NCI-H748 (cell line): ENCODE results near the gene PPL.
"Not testable (repeated sequence)": the region's sequence is repeated elsewhere in the genome, so short reads cannot be mapped to it uniquely, and the experiment has no call there.

Experiments
- DNase-seq: peaks from one replicate; lab custom pipeline; 2025; ENCODE audit not compliant: unreplicated experiment; lab: John Stamatoyannopoulos, UW

The PPL gene, protein sequence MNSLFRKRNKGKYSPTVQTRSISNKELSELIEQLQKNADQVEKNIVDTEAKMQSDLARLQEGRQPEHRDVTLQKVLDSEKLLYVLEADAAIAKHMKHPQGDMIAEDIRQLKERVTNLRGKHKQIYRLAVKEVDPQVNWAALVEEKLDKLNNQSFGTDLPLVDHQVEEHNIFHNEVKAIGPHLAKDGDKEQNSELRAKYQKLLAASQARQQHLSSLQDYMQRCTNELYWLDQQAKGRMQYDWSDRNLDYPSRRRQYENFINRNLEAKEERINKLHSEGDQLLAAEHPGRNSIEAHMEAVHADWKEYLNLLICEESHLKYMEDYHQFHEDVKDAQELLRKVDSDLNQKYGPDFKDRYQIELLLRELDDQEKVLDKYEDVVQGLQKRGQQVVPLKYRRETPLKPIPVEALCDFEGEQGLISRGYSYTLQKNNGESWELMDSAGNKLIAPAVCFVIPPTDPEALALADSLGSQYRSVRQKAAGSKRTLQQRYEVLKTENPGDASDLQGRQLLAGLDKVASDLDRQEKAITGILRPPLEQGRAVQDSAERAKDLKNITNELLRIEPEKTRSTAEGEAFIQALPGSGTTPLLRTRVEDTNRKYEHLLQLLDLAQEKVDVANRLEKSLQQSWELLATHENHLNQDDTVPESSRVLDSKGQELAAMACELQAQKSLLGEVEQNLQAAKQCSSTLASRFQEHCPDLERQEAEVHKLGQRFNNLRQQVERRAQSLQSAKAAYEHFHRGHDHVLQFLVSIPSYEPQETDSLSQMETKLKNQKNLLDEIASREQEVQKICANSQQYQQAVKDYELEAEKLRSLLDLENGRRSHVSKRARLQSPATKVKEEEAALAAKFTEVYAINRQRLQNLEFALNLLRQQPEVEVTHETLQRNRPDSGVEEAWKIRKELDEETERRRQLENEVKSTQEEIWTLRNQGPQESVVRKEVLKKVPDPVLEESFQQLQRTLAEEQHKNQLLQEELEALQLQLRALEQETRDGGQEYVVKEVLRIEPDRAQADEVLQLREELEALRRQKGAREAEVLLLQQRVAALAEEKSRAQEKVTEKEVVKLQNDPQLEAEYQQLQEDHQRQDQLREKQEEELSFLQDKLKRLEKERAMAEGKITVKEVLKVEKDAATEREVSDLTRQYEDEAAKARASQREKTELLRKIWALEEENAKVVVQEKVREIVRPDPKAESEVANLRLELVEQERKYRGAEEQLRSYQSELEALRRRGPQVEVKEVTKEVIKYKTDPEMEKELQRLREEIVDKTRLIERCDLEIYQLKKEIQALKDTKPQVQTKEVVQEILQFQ (N-terminal part only)

DNA sequence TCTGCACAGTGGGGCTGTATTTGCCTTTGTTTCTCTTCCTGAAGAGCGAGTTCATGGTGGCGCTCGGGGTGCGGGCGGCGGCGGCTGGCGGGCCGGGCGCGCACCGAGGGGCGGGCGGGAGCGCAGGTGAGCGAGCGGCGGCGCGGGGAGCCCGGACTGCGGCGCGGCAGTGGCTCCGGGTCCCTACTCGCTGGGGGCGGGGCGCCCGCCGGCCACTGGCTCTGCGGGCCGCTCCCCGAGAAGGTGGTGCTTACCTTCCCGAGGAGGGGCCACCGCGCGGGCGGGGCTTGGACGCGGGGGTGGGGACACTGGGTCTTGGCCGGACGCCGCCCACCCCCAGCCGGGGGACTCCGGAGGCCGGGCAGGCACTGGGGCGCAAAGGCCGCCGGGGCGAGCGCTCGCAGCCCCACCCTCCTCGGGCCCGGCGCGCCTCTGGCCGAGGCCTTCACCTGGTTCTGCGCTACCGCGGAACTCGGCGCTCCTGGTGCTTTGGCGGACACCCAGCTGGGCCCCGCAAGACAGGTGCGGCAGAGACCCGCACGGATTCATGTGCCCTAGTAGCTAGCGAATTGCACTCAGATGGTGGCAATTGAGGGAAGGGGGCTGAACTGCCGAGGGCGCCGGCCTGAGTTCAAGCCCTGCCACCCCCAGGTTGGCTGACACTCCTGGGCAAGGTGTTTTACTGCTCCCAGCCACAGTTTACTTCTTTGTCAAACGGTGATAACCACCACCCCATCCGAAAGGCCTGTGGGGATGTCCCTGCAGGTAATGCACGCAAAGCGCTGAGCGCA, at the start of gene PPL:
TSS of gene PPL (minus strand) at position 158 of the 791 bp plus-strand sequence. CDS start at position 55, 103 bp downstream.
- peak; percentile 90 for DNase-seq

DNA sequence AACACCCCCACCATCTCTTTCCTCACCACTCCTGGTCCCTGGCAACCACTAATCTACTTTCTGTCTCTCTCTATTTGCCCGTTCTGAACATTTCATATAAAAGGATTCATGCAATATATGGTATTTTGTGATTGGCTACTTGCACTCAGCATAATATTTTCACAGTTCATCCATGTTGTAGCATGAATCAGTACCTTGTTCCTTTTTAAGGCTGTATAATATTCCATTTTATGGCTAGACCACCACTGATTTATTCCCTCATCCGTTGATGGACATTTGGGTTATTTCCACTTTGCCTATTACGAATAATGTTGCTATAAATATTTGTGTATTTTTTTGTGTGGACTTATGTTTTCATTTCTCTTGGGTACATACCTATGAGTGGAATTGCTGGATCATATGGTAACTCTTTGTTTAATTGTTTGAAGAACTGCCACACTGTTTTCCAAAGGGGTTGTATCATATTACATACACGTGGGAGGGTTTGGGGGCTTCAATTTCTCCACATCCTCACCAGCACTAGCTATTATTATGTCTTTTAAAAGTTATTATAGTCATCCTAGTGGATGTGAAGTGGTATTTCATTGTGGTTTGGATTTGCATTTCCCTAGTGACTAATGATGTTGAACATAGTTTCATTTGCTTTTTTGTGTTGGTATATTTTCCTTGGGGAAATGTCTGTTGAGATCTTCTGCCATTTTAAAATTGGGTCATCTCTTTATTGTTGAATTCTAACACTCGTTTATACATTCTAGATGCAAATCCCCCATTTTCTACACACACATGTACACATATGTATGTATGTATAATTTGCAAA, 47.4 kb upstream of the PPL start:
- DNase-seq, result no peak

DNA sequence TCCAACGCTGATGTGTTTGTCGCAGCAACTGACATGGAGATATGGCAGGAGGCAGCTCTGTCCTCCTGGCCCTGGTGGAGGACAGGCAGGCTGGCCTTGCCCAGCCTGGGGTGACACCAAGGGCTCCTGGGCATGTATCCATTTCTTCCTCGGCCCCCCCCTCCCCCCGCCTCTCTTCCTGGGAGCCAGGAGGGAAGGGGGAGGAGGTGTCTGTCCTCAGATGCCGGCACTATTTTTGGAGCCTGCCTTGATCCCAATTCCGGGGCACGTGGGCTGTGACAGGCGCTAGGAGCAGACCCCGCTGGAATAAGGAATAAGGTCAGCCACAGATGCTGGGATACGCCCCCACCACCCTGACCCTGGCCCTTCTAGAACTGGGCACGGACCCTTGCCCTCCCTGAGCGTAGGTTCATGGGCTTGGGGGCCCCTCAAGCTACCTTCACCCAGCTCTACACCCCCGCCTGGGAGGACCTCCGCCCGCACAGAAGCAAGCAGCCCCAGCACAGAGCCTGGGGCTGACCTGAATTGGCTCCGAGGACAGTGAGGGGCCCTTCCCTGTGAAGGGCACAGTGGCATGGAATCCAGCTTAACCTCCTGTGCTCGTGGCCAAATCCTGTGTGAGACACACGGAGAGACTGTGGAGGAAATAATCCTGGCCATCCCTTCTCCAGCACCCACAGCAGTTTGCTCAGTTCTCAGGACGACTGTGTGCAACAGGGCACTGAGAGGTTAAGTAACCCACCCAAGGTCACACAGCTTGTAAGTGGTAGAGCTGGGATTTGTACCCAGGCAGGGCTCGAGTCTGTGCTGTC, 45.3 kb upstream of the PPL start:
- DNase-seq, result no peak

DNA sequence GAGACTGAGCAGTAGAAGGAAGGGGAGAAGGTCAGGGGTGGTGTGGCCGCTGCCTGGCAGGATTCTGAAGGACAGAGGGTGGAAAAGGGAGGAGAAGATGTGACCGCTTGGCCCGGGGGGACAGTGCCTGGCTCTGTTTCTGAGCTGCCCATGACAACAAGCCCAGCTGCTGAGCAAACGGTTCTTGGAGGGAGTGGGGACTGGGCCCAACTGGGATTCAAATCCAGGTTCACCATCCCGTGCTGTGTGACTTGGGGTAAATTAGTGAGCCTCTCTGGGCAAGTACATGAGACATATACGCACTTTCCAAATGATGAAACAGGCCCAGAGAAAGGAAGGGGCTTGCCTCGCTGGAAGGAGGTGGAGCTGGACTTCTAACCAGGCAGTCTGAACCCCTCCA, 44.5 kb upstream of the PPL start:
- DNase-seq, result no peak

DNA sequence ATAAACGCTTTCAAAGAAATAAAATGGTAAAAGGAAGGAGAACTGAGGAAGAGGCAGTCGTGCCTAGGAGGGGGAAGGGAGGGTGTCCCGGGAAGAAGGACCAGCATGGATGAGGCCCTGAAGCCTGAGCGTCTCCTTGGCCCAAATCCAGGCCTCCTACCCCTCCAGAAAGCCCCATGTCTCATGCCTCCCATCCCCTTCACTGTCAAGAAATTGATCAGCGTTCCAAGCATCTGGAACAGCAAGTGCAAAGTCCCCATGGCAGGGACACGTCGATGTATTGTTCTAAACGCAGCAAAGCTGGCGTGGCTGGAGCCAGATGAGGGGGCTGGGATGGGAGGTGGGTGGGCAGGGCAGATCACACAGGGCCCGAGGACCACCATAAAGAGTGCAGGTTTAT, 43.7 kb upstream of the PPL start:
- no peak for DNase-seq

DNA sequence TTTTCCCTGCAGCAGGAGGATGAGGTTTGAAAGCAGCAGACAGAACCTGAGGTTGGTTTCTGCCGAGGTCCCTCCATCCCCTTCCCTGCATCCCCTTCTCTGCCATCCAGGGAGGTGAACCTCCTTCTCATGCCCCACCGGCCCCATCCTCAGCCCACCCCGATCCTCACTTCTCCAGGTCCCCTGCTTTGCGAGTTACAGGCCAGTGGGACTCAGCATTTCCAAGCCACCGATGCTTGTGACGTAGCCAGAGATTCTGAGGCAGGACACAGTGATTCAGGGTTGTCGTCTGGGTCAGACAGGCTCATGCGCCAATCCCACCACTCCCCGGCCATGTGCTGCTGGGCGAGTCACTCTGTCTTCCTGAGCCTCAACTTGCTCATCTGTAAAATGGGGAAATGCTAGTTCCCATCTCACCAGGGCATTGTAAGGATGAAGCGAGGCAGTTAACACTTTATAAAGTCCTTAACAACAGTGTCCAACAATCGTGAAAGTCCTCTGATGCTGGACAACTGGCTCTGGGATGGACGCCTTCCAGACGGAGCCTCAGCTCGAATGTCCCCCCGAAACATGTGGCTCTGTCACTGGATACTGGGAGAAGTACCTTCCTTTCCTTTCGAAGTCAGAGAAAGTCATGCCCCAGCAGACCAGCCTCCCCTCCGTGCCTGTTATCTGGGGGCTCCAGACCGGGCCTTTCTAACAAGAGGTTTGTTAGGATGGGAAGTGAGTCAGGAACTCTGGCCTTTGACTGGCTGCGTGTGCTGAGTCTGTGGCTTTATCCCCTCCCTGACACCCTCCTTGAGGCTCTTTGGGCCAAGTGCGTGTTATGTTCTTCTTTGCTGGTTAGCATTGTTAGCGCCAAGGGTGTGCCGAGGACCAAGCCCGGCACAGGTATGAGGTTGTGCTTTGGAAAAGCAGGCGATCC, 43.0 kb upstream of the PPL start:
- DNase-seq, result no peak

DNA sequence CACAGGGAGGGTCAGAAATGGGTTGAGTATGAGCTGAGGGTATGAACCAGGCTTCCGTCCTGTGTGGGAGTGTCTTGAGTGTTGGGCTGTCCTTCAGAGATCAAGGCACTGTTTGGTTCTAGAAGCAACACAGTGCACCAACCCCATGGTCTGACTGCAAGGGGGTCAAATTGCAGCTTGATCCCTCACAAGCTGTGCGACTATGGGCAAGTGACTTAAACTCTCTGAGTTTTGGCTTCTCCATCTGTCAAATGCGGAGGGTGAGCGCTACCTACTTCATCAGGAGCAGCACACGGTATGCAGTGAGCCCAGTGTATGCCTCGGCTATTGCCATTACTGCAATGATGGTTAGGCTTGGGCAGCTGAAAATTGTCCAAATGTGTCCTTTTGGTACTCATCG, 42.2 kb upstream of the PPL start:
- no peak for DNase-seq

DNA sequence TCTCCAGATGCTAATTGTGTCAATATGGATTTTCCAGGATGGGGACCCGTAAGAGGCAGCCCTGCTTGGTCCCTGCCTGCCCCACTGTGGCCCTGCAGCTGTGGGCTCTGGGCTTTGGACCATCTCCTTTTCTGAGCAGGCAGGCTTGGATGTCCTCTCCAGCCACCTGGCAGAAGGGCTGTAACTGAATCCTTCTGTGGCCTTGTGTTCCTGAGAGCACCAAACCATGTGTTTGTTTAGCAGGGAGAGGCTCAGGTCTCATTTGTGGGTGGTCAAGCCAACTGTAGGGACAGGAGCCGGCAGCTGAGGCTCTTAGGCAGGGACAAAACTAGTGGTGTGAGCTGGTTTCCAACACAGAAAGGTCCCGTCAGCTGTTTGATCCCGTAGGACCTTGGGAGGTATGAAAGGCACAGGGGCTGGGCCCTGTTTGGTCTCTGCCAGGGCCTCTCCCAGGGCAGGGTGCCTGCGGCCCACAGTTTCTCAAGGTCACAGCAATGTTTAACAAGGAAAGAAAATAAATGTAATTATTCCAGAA, 39.7 kb upstream of the PPL start:
- peak; percentile 8 for DNase-seq

DNA sequence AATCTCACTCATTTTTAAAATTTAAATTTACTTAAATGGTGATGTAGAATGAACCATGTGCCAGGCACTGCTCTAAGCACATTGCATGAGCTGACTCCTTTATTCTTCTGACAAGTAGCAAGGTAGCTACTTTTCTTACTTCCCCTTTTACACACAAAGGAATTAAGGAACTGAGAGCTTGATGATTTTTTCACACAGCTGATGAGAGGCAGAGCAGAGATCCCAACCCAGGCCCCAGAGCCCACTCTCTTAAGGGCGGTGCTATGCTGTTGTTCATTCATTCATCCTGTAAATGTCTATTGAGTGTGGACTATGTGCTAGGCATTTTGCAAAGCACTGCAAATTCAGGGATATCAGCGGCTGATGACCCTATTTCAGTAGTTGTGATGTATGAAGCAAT, 39.1 kb upstream of the PPL start:
- DNase-seq, result no peak

DNA sequence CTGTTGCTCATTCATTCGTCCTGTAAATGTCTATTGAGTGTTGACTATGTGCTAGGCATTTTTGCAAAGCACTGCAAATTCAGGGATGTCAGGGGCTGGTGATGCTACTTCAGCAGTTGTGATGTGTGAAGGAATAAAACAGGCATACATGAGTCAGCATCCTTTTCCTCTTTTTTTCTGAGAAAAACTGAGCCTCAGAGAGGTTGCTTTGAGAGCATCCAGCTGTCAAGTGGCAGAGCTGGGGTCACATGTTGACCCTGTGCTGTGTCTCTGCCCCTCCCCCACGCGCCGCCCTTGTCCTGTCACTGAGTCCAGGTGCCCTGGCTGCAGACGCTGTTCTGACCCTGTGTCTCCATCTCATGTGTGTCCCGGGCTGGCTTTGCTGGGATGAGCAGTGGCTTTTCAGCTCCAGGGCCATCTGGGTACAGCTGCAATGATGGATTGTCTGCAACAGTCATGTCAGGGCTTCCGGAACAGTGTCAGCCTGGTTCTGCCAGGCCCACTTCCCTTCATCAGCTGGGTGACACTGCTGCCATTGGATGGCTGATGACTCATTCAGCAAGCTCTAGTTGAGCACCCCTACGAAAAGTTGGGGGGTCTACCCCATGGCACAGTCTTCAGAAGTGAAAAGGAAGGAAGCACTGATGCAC, 36.1 kb upstream of the PPL start:
- no peak for DNase-seq

DNA sequence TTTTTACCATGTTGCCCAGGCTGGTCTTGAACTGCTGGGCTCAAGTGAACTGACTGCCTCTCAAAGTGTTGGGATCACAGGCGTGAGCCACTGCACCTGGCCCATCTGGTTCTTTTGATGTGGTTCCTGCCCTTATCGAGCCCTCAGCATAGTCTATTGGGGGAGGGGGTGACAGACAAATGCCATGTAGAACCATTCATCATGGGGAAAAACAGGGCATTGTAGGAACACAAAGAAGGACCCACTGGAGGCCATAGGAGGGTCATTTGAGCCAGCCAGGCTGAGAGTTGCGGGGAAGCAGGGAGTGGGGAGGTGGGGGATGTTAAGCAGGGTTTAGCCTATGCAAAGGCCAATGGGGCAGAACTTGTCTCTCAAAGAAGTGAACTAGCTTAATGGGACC, 33.1 kb upstream of the PPL start:
- DNase-seq, result no peak

DNA sequence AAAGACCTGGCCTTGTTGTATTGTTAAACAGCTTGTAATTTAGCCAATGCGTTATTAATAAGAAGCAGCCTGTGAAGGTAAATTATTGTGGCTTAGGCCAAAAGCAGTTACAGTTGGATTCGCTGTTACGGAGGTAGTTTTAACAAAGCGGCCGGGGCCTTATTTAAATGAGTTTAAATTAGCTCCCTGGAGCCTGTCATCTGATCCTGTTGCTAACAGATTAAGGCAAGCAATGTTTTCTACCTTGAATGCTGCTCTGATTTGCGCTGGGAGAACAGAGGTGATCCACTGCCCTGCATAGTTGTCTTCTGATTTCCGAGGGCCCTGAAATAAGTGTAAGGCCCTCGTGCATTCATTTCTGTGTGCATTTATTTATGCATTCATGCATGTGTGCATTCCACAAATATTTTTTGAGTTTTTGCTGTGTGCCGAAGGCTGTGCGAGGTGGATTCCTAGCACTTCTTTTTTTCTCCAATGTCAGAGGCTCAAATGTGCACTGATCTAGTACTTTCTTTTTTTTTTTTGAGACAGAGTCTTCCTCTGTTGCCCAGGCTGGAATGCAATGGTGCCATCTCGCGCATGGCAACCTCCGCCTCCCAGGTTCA, 32.0 kb upstream of the PPL start:
- no peak for DNase-seq

DNA sequence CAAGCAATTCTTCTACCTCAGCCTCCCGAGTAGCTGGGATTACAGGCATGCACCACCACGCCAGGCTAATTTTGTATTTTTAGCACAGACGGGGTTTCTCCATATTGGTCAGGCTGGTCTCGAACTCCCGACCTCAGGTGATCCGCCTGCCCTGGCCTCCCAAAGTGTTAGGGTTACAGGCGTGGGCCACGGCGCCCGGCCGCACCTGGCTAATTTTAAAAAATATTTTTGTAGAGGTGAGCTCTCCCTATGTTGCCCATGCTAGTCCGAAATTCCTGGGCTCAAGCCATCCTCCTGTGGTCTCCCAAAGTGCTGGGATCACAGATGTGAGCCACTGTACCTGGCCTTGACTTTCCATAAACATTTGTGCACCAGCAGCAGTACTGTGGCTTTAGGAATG, 31.3 kb upstream of the PPL start:
- DNase-seq, result not testable (repeated sequence)

DNA sequence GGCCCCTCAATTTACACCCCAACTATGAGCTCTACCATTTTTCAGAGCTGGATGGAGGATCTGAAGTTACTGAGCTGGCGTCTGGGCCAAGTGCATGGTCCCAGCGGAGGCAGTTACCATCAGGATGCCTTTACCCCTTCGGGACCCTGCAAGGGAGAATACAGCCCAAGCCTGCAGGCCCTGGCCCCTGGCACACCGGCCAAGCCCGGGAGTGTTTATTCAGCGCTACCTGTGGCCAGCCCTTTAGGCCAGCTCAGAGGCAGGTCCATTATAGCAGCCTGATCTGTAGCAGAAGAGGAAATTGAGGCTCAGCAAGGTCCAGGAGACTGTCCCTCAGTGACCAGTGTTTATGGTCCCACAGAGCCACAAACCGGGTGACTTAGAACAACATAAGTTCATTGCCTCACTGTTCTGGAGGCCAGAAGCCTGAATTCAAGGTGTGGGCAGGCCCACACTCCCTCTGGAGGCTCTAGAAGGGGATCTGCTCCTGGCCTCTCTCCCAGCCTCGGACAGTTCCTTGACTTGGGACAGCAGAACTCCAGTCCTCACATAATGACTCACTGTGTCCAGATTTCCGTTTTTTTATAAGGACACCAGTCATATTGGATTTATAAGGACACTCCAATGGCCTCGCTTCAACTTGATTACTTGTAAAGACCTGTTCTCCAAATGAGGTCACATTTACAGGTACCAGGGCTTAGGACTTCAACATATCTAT, 29.9 kb upstream of the PPL start:
- DNase-seq, result no peak

DNA sequence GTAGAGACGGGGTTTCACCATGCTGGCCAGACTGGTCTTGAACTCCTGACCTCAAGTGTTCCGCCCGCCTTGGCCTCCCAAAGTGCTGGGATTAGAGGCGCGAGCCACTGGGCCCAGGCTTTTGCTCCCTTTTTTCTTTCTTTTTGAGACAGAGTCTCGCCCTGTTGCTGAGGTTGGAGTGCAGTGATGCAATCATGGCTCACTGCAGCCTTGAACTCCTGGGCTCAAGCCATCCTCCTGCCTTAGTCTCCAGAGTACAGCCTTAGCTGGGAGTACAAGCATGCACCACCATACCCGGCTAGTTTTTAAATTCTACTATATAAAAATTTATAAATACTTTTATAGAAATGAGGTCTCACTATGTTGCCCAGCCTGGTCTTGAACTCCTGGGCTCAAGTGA, 26.6 kb upstream of the PPL start:
- DNase-seq, result not testable (repeated sequence)

DNA sequence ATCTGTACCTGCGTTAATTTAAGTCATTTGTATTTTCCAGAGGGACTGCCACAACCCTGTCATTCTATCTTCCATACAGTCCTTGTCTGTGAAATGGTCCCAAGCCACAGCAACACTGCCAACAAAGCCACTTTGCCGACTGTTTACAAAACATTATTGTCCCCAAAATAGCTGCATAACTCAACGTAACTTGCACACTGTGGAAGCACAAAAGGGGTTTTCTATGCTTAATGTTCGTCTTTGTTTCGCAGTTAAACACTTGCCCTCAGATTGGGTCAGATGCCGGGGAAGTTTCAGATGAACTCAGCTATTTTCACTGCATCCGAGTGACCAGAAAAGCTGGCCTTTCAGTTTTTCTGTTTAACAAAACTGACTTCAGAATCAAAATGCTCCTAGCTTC, 25.8 kb upstream of the PPL start:
- no peak for DNase-seq
